Panc1 (cell line): ENCODE results near the gene DTHD1. TPM values are rescaled to one million over a fixed set of nuclear protein-coding genes. Genes with fewer than 3 reads are reported as not detected.
A peak's percentile ranks its signal among the peaks of the same experiment; 100 is the strongest.

Experiments used
- ATAC-seq: fragments of 200-7000 bp; cut with Tn5 transposase; 2 replicates; pipeline ENCODE4 v1.9.1; 2020; ENCODE audit warnings: mild to moderate bottlenecking, moderate library complexity
- BruUV-seq: library from RNA; stranded (reverse); fragments of 400-500 nt; replicated peaks from 2 replicates; lab custom pipeline; 2021; lab: Mats Ljungman, UMichigan
- CTCF ChIA-PET: fragments of 300-600 bp; sonication (Branson Sonifier 250); formaldehyde crosslinking; loops from one replicate; lab custom pipeline; 2022; ENCODE audit warnings: antibody characterized with exemption; lab: Charles Lee
- POLR2A ChIA-PET: fragments of 300-600 bp; sonication (Branson Sonifier 250); formaldehyde crosslinking; loops from one replicate; lab custom pipeline; 2022; ENCODE audit warnings: antibody characterized with exemption; lab: Charles Lee
- DNase-seq: peaks from one replicate; pipeline ENCODE4 v3.0.0-alpha.2; 2010; ENCODE audit warnings: low read depth, low spot score
- H3K27ac ChIP-seq: 2 replicates; pipeline ENCODE4 v1.5.1; 2011; ENCODE audit warnings: mild to moderate bottlenecking, low read length, inconsistent platforms
- H3K27me3 ChIP-seq: fragments of 200-500 bp; sonication (Bioruptor generic); 2 replicates; pipeline ENCODE4 v1.6.0; 2014; ENCODE audit warnings: low read length, inconsistent platforms; ENCODE audit not compliant: control insufficient read depth, insufficient read depth
- H3K36me3 ChIP-seq: fragments of 200-500 bp; sonication (Bioruptor generic); 2 replicates; pipeline ENCODE4 v1.5.1; 2014; ENCODE audit warnings: inconsistent platforms, mild to moderate bottlenecking, low read length, moderate library complexity; ENCODE audit not compliant: control insufficient read depth, insufficient read depth
- H3K4me1 ChIP-seq: 2 replicates; pipeline ENCODE4 v1.5.1; 2011; ENCODE audit warnings: inconsistent platforms, mild to moderate bottlenecking, low read length, moderate library complexity; ENCODE audit not compliant: control insufficient read depth, insufficient read depth
- H3K4me3 ChIP-seq, 2 experiments: 2 replicates each; pipeline ENCODE4 v1.5.1; 2011 to 2012; ENCODE audit warnings: low read depth in 2 of 2, low read length in 2 of 2, mild to moderate bottlenecking in 2 of 2, inconsistent platforms in 1 of 2, moderate library complexity in 1 of 2
- H3K9me3 ChIP-seq: fragments of 200-500 bp; sonication (Bioruptor generic); 2 replicates; pipeline ENCODE4 v1.5.1; 2014; ENCODE audit warnings: low read depth, mild to moderate bottlenecking, inconsistent platforms, low read length, moderate library complexity; ENCODE audit not compliant: control insufficient read depth, insufficient read depth
- CTCF ChIP-seq: fragments of 450-650 bp; IDR thresholded peaks from 2 replicates; pipeline ENCODE4 v1.5.1; 2017; ENCODE audit warnings: mild to moderate bottlenecking
- POLR2AphosphoS5 ChIP-seq: IDR thresholded peaks from 2 replicates; pipeline ENCODE4 v1.6.1; 2012; ENCODE audit warnings: mild to moderate bottlenecking, low read depth, low read length, moderate library complexity
- REST ChIP-seq, 2 experiments: IDR thresholded peaks; 2 replicates each; pipeline ENCODE4 v1.6.1; 2011 to 2012; ENCODE audit warnings: low read depth in 2 of 2, control low read depth in 1 of 2, low read length in 1 of 2, mild to moderate bottlenecking in 1 of 2, moderate library complexity in 1 of 2; ENCODE audit not compliant: insufficient read depth in 1 of 2
- SIN3A ChIP-seq: IDR thresholded peaks from 2 replicates; pipeline ENCODE4 v1.6.1; 2012; ENCODE audit warnings: low read depth, mild to moderate bottlenecking, low read length, moderate library complexity, borderline replicate concordance; ENCODE audit not compliant: insufficient read depth
- TCF7L2 ChIP-seq: IDR thresholded peaks from 2 replicates; pipeline ENCODE4 v1.6.1; 2011; ENCODE audit warnings: mild to moderate bottlenecking, low read depth, low read length, inconsistent platforms
- in situ Hi-C: cut with HindIII; loops from 2 replicates; pipeline ENCODE4 v1.10.0; 2016; ENCODE audit warnings: low sequenced_read_pairs, low pct_unique_long_range_greater_than_20kb
- intact Hi-C: fragments of 100-400 bp; cut with micrococcal nuclease; formaldehyde crosslinking; loops from one replicate; pipeline ENCODE4 v1.10.0; 2022; ENCODE audit not compliant: unreplicated experiment
- total RNA-seq: library from RNA; stranded (reverse); gene quantifications from one replicate; pipeline ENCODE4 v1.2.1, GENCODE V29; 2021; ENCODE audit not compliant: unreplicated experiment

The DTHD1 gene
- total RNA-seq, 1 experiment from 2014 or later, result not detected

DNA sequence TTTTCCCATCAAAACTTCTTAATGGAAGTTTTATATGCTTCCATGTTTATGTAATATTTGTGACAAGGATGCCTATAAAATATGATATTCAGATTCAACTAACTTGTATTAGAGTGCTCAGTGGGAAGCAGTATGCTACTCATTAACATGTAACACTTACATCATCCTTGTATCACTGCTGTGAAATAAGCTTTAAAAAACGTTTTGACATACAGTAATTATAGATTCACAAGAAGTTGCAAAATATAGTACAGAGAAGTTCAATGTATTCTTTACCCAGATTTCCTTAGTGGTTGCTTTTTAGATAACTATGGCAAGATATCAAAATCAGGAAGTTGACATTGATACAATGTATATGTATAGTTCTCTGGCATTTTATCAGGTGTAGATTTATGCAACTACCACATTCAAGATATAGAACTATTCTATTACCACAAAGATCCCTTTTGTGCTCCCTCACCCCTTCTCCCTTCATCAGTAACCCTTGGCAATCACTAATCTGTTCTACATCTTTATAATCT, 56.3 kb downstream of the DTHD1 start:
- Histone ChIP-seq H3K9me3 (no peaks in the 10 kb centered on the region), H3K27me3 (no peaks in the 10 kb centered on the region), H3K36me3 (no peaks in the 10 kb centered on the region), H3K27ac (no peak overlapping the region), H3K4me3 (no peak overlapping the region), H3K4me1 (no peaks in the 10 kb centered on the region)
- intact Hi-C loops, result no loop called here
- TF ChIP-seq TCF7L2, result 0 out of 2 replicates have a peak, but pooled peaks have one; percentile 15
- TF ChIP-seq CTCF, result no peak
- TF ChIP-seq REST (IDR thresholded peaks at IDR 0.05; ENCODE audit: insufficient read depth in 1 of 2, low read depth in 2 of 2, low read length in 1 of 2), result no peak
- no TSS peak for BruUV-seq
- ChIA-PET POLR2A (no interaction called here), CTCF (no interaction called here)
- in situ Hi-C loops, result no loop called here
- ATAC-seq, result no peak
- no peak for DNase-seq

- DNase-seq, result no peak
- H3K36me3 ChIP-seq, result no peaks in the 10 kb centered on the region
- in situ Hi-C loops (no loop called here), intact Hi-C loops (no loop called here)
- H3K27me3 ChIP-seq, result no peaks in the 10 kb centered on the region
- no peaks in the 10 kb centered on the region for H3K4me1 ChIP-seq
- ATAC-seq, result no peak
- ChIA-PET POLR2A (no interaction called here), CTCF (no interaction called here)
- H3K27ac ChIP-seq, result no peak overlapping the region
- BruUV-seq, result no TSS peak
- TF ChIP-seq CTCF (no peak), REST (IDR thresholded peaks at IDR 0.05; ENCODE audit: insufficient read depth in 1 of 2, low read depth in 2 of 2, low read length in 1 of 2) (no peak), TCF7L2 (no peak), SIN3A (no peak), POLR2AphosphoS5 (no peak)
- H3K4me3 ChIP-seq, result no peak overlapping the region
- H3K9me3 ChIP-seq, result no peaks in the 10 kb centered on the region
Measured at GRCh38 chr4:36338973-36339372, 57.6 kb downstream of the DTHD1 start.
